ENCODE data around the gene MAGI2.

MAGI2 gene

GRCh38 chr7:78226059-78226719 lies 1227.3 kb downstream of the MAGI2 start:
- DNase-seq (ENCODE audit: low read depth in 2 of 2), result no peak

GRCh38 chr7:78225534-78225933 lies 1227.9 kb downstream of the MAGI2 start:
- DNase-seq (ENCODE audit: low read depth in 2 of 2), result no peak

DNA sequence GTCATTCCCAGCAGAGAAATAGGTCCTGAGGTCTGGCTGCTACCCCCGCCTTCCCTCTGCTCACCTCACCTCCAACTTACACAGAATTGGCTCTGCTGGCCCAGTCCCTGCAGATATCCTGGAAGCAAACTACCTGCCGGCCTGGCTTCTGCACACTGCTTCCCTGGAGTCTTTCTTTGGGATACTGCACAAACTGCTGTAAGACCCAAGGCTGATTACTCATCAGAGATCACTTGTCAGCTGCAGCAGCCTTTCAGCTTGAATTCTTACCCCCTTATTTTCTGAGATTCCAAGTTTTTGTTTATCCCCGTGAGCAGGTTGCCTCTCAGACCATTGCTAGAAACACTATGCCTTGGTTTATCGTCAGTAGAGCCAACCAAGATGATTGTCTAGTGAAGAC lies 1228.5 kb downstream of the MAGI2 start:
- no peak for DNase-seq (ENCODE audit: low read depth in 2 of 2)

- DNase-seq (ENCODE audit: low read depth in 2 of 2), result no peak
These were observed 1229.9 kb downstream of the MAGI2 start for GRCh38 chr7:78223598-78223997.

GRCh38 chr7:78222001-78222751 lies 1231.3 kb downstream of the MAGI2 start:
- DNase-seq (ENCODE audit: low read depth in 2 of 2), result no peak

DNA sequence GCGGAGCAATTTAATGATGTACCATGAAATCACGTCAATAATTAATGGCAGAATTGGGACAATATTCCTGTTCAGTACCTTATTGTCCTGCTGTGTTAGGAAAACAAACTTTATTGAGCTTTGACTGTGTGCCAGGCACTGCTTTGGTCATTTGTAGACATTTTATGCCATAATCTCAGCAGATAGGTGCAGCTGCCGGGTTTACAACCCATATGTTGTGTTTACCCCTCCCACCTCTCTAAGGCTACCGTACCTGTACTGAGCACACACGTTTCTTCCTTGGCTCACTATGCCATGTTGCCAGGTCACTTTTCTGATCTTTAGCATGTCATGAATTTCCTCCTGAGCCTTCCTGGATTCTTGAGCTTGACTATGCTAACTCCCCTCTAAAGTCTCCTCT lies 1232.7 kb downstream of the MAGI2 start:
- no peak for DNase-seq (ENCODE audit: low read depth in 2 of 2)

DNA sequence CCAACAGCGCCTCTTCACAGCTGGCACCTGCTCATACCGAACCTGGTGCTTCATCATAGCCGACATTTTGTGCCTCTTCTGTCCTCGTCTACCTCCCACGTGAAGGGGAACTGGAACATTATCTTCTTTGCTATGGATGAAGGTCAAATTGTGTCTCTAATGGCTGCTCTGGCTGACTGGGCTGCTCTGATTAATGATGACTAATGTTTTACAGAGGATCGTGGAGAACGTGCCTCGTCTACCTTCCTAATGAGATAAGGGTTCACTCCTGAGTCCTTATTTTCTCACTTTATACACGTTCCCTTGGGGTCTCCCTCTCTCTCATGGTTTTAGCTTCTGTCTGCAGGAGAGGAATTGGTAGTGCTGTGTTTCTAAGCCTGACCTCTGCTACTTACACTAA lies 1234.6 kb downstream of the MAGI2 start:
- no peak for DNase-seq (ENCODE audit: low read depth in 2 of 2)

- DNase-seq (ENCODE audit: low read depth in 2 of 2), result no peak
These were observed 1235.4 kb downstream of the MAGI2 start for GRCh38 chr7:78218051-78218450.

DNA sequence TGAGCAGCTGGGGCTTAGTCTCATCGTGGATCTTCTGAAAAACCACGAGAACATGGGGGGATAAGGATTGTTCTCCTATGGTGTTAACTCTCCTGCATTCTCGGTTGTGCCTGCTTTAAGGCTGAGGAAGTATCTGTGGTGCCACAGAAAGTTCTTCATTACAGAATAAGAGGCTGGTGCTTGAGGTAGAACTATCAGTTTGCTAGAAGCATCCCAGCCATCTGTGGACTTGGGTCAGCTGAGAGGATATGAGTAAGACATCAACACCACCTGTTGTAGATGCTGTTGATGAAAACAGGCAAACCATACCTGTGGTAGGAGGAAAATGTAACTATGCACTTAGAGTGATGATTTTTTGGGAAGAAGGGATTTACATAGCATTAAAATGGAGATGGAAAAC lies 1238.3 kb downstream of the MAGI2 start:
- no peak for DNase-seq (ENCODE audit: low read depth in 2 of 2)

GRCh38 chr7:78213402-78213801 lies 1240.1 kb downstream of the MAGI2 start:
- no peak for DNase-seq (ENCODE audit: low read depth in 2 of 2)

DNA sequence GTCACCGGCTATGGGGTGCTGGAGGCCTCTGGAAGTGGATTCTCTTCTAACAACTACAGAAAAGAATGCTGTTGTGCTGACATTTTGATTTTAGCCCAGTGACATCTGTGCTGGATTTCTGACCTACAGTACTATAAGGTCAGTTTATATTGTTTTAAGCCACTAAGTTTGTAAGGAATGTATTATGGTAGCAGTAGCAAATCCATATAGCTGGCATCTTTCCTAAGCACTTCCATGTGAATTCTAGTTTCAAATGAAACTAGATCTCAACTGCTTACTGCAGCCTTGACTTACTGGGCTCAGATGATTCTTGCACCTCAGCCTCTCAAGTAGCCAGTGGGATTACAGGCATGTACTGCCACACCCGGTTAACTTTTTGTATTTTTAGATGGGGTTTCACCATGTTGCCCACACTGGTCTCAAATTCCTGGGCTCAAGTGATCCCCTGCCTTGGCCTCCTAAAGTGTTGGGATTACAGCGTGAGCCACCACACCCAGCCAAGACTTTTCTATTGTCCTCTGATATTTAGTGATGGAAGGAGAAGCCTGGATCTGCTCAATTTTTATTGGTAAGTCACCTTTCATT lies 1240.9 kb downstream of the MAGI2 start:
- DNase-seq (ENCODE audit: low read depth in 2 of 2), result no peak

DNA sequence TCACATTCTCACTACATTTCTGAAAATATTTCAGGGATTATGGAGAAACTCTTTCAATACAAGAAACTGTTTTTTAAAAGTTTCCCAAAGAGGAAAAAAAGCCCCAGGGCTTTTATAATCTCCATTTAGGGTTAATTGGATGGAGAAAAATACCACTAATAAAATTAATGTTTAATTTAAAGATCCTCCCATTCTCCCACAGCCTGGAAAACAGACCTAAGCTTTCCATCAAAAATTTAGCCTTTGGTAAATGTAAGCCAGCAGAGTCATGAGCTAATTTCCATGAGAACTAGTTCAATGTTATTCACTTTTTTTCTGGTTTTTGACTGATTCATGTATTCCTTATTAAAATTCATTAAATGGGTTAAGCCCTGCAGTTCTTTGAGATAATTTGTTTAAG lies 1246.2 kb downstream of the MAGI2 start:
- no peak for DNase-seq (ENCODE audit: low read depth in 2 of 2)

DNA sequence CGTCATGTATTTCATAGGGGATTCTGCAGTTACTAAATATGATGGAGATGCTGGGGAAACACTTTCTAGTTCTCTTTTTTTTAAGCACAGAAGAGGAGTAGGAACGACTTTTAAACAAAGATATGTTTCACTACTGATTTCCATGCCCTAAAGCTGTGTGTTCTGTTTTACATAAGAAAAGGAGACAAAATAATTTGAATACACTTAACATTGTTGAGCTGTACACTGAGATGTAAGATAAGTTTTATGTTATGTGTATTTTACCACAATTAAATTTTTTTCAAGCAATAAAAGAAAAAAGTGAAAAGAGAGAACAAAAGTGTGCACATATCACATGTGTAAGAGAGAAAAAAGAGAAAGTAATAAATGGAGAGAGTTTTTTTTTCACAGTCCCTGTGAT lies 1246.7 kb downstream of the MAGI2 start:
- no peak for DNase-seq (ENCODE audit: low read depth in 2 of 2)

DNA sequence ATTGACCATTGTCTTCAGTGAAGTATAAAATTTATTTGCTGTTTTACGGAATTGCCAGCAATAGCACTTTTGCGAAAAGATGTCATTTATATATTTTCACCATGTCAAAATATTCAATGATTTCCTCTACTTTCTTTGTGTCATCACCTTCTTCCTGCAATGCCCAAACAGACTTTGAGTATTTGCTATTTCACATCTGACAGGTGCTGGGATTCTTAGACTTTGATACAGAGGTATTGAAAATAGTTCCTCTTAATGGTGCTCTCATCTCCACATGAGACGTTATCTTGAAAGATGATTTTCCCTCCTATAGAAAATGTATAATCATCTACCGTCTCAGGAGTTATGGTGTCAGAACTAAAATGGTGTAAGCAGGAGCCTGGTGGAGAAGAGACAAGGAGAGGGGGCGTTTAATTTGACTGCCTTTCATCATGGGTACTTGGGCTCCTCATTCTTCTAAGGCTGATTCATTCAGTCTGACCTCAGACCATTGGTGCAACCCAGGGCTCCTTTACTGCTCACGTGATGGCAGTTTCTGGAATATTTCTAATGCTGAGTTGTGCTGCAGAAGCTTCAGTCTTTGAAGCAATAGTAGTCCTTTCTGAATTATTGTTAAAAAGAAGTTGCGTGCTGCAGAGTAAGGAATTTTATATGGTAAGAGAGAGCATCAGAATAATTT lies 1250.3 kb downstream of the MAGI2 start:
- no peak for DNase-seq (ENCODE audit: low read depth in 2 of 2)

- DNase-seq (ENCODE audit: low read depth in 2 of 2), result no peak
These were observed 1254.7 kb downstream of the MAGI2 start for GRCh38 chr7:78198756-78199155.

- DNase-seq (ENCODE audit: low read depth in 2 of 2), result no peak
These were observed 1256.0 kb downstream of the MAGI2 start for GRCh38 chr7:78197447-78197846.

DNA sequence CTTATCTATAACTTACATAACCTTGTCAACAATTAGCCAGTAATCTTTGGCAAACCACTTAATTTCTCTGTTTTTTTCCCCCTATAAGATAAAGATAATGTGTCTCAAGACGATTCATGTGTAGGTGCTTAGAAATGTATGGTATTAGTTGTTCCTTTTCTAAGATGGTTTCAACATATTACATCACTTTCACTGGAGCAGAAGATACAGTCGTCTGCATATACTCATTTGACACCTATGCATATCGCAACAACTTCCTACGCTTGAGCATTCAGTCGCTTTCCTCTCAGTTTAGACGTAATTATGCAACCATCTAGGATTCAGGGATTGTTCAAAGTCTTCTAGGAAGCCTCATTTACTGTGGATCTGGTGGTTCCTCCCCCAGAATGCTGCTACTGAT lies 1258.2 kb downstream of the MAGI2 start:
- no peak for DNase-seq (ENCODE audit: low read depth in 2 of 2)

- no peak for DNase-seq (ENCODE audit: low read depth in 2 of 2)
These were observed 1258.9 kb downstream of the MAGI2 start for GRCh38 chr7:78194611-78195010.

DNA sequence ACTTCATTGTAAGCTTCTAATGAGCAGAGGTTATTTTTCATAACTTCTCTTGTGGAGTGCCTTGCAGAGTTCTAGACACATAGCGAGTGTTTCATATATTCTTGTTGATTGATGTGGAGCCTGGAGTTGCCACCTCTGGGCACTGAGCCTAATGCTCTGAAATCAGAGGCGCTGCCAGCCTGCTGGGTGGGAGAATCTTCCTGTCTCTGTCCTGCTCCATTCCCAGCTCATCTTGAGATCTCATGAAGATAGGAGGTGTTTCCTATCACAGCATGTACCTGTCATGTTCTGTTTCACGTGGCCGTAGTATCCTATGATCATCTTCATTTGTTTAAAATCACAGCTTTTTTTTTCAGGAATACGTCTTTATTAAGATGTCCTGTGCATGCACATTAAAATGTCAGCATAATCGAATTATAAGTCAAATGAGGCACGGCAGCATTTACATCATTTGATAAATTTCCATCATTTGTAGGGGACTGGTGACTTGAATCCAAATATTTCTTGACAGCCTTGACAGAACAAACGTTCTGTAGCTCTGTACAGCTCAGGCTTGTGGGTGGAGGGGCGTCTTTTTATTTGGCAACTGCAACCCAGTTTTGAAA lies 1261.9 kb downstream of the MAGI2 start:
- no peak for DNase-seq (ENCODE audit: low read depth in 2 of 2)

DNA sequence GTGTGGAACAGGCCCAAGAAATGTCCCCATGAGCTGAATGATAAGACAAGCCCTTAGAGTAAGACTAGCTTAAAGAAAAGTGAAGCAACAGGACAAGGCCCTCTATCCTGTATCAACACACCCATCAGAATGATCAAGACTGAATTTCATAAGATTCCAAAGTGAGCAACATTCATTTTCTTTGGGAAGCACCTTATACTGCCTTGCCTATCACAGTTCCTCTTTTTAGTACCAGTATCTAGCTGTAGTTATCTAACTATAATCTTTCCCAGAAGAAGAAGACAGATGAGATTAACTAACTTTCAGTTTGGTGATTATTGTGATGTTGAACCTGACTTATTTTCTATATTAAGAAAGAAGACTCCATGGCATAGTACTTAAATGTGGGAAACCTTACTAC lies 1263.7 kb downstream of the MAGI2 start:
- DNase-seq (ENCODE audit: low read depth in 2 of 2), result no peak

DNA sequence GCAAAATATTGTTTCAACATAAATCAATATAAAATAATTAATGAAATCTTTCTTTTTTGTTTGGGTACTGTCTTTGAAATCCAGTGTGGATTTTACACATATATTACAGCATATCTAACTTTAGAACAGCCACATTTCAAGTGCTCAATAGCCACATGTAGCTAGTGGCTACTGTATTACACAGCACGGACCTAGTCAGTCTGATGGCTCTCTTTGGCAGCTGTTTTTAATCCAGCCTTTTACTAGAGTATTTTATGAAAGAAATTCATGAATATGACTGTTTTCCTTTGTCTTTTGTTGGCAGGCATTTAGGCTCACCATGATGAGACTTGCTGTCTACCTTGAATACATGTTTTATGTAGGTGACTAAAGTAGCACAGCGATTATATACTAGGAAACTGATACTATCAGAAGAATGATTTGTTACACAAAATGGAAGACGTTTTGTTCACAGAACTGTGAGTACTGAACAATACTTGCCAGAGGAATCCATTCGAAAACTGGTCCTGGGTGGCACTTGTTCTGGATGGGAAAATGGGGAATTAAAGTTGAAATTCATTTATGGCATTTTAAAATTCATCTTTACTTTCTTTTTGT lies 1268.2 kb downstream of the MAGI2 start:
- no peak for DNase-seq (ENCODE audit: low read depth in 2 of 2)

GRCh38 chr7:78184299-78184698 lies 1269.2 kb downstream of the MAGI2 start:
- no peak for DNase-seq (ENCODE audit: low read depth in 2 of 2)

Measured in stimulated activated CD8-positive, alpha-beta memory T cell treated with anti-CD3 and anti-CD28 coated beads, Interleukin-7, amount 100 ng/mL, for 4 hours (primary cell).